ENCODE measurements around the gene HIVEP3.

DNA sequence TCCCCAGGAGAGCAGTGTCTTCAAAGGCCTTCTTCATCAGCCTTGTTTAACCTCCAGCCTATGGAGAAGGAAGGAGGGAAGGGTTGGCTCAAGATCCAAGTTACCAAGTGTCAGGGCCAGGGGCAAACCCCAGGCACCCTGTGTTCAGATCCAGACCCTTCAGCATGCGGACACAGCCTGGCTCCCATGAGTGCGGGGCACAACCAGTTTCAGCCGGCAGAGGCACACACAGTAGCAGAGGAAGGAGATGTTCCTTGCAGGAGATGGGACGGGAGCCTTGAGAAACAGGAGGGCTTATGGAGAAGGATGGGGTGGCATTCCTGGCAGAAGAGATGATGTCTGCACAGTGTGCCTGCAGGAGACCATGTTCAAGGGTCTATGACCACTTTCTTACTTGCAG lies 272.5 kb downstream of the HIVEP3 start:
- TF ChIP-seq, protein P1, sequence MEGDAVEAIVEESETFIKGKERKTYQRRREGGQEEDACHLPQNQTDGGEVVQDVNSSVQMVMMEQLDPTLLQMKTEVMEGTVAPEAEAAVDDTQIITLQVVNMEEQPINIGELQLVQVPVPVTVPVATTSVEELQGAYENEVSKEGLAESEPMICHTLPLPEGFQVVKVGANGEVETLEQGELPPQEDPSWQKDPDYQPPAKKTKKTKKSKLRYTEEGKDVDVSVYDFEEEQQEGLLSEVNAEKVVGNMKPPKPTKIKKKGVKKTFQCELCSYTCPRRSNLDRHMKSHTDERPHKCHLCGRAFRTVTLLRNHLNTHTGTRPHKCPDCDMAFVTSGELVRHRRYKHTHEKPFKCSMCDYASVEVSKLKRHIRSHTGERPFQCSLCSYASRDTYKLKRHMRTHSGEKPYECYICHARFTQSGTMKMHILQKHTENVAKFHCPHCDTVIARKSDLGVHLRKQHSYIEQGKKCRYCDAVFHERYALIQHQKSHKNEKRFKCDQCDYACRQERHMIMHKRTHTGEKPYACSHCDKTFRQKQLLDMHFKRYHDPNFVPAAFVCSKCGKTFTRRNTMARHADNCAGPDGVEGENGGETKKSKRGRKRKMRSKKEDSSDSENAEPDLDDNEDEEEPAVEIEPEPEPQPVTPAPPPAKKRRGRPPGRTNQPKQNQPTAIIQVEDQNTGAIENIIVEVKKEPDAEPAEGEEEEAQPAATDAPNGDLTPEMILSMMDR (IDR thresholded peaks at IDR 0.05; ENCODE audit: insufficient read depth, low read depth, low read length): no peak
- TF ChIP-seq EZH2 (IDR thresholded peaks at IDR 0.05; ENCODE audit: insufficient read depth, low read length): no peak

All from astrocyte (in vitro differentiated cells and primary cell).